ENCODE measurements around the gene UTS2. TPM values are rescaled to one million over a fixed set of nuclear protein-coding genes. Genes with fewer than 3 reads are reported as not detected.
A peak's percentile ranks its signal among the peaks of the same experiment; 100 is the strongest.

The UTS2 gene
- total RNA-seq, 5 donors from 2014 or later (not counting 1 experiment from before 2014, with no cell fraction given) = 0.58 to 11.6 (median 1.3) TPM

- Mint-ChIP-seq H3K4me1 (peaks cover 0 to 3% (median 0%) of the 10 kb centered on the region in 3 donors), H3K4me3 (no peak overlapping the region), H3K27me3 (peaks cover 2 to 4% of the 10 kb centered on the region in 2 donors), H3K27ac (no peak overlapping the region), H3K9me3 (no peaks in the 10 kb centered on the region), H3K36me3 (peaks cover 29% of the 10 kb centered on the region)
- no peak overlapping the region for H3K4me3 ChIP-seq (ENCODE audit: control insufficient read depth in 1 of 2, extremely low read depth in 1 of 2, low read length in 1 of 2)
- no peak for DNase-seq
- ChIA-PET POLR2A (no interaction called here), CTCF (no interaction called here)
- no peaks in the 10 kb centered on the region for H3K27me3 ChIP-seq (replicated peaks in 1 of 2; ENCODE audit: control insufficient read depth in 2 of 2, extremely low read depth in 1 of 2, insufficient read depth in 2 of 2, low read length in 1 of 2)
- ATAC-seq (replicated peaks in 1 of 4) = no peak
- no peak overlapping the region for H3K27ac ChIP-seq (ENCODE audit: low read length)
- H3K36me3 ChIP-seq (ENCODE audit: control insufficient read depth in 2 of 2, extremely low read depth in 1 of 2, insufficient read depth in 1 of 2, low read length in 1 of 2) = peaks cover 0 to 10% of the 10 kb centered on the region in 2 donors
- H3K4me1 ChIP-seq (ENCODE audit: control insufficient read depth in 1 of 2, extremely low read depth in 1 of 2, insufficient read depth in 2 of 2, low read length in 2 of 2) = no peaks in the 10 kb centered on the region
- no peaks in the 10 kb centered on the region for H3K9me3 ChIP-seq
- WGBS (ENCODE audit: insufficient coverage) = 68% methylated on average over 2 of the region's 7 CpGs
Observed at GRCh38 chr1:7846656-7847055, 6.2 kb downstream of the UTS2 start.

- CTCF ChIA-PET = no interaction called here
- no peak overlapping the region for H3K4me3 Mint-ChIP-seq
- Histone ChIP-seq H3K9me3 (no peaks in the 10 kb centered on the region), H3K36me3 (ENCODE audit: control insufficient read depth in 2 of 2, extremely low read depth in 1 of 2, insufficient read depth in 1 of 2, low read length in 1 of 2) (peaks cover 0 to 17% of the 10 kb centered on the region in 2 donors), H3K4me1 (ENCODE audit: control insufficient read depth in 1 of 2, extremely low read depth in 1 of 2, insufficient read depth in 2 of 2, low read length in 2 of 2) (no peaks in the 10 kb centered on the region), H3K27me3 (replicated peaks in 1 of 2; ENCODE audit: control insufficient read depth in 2 of 2, extremely low read depth in 1 of 2, insufficient read depth in 2 of 2, low read length in 1 of 2) (no peaks in the 10 kb centered on the region), H3K4me3 (ENCODE audit: control insufficient read depth in 1 of 2, extremely low read depth in 1 of 2, low read length in 1 of 2) (no peak overlapping the region), H3K27ac (ENCODE audit: low read length) (no peak overlapping the region)
- peaks cover 28% of the 10 kb centered on the region for H3K36me3 Mint-ChIP-seq
- DNase-seq = no peak
- H3K4me1 Mint-ChIP-seq = peaks cover 0 to 3% (median 0%) of the 10 kb centered on the region in 3 donors
- WGBS (ENCODE audit: insufficient coverage) = no CpG with 5 or more reads among the region's 2 CpGs
- no peaks in the 10 kb centered on the region for H3K9me3 Mint-ChIP-seq
- no peak for ATAC-seq (replicated peaks in 1 of 4)
- POLR2A ChIA-PET = interaction anchor here in 1 of 2 donors (0.6 kb wide), 1 partner anchor 897 kb away, joined by 10 read pairs; no protein-coding TSS in a partner anchor
- no peak overlapping the region for H3K27ac Mint-ChIP-seq
- H3K27me3 Mint-ChIP-seq = no peaks in the 10 kb centered on the region
Observed at GRCh38 chr1:7845761-7846160, 7.1 kb downstream of the UTS2 start.

- Histone ChIP-seq H3K27ac (ENCODE audit: low read length) (no peak overlapping the region), H3K27me3 (replicated peaks in 1 of 2; ENCODE audit: control insufficient read depth in 2 of 2, extremely low read depth in 1 of 2, insufficient read depth in 2 of 2, low read length in 1 of 2) (no peaks in the 10 kb centered on the region), H3K4me1 (ENCODE audit: control insufficient read depth in 1 of 2, extremely low read depth in 1 of 2, insufficient read depth in 2 of 2, low read length in 2 of 2) (no peaks in the 10 kb centered on the region), H3K36me3 (ENCODE audit: control insufficient read depth in 2 of 2, extremely low read depth in 1 of 2, insufficient read depth in 1 of 2, low read length in 1 of 2) (peaks cover 0 to 41% of the 10 kb centered on the region in 2 donors), H3K9me3 (no peaks in the 10 kb centered on the region), H3K4me3 (ENCODE audit: control insufficient read depth in 1 of 2, extremely low read depth in 1 of 2, low read length in 1 of 2) (no peak overlapping the region)
- ATAC-seq (replicated peaks in 1 of 4) (no peak), DNase-seq (peak in 1 of 35 experiments; percentile 17)
- H3K27ac Mint-ChIP-seq = no peak overlapping the region
- peaks cover 0 to 3% (median 0%) of the 10 kb centered on the region in 3 donors for H3K4me1 Mint-ChIP-seq
- H3K9me3 Mint-ChIP-seq = peaks cover 4 to 19% (median 11%) of the 10 kb centered on the region in 3 donors
- CTCF ChIA-PET = no interaction called here
- H3K4me3 Mint-ChIP-seq = no peak overlapping the region
- H3K27me3 Mint-ChIP-seq = no peaks in the 10 kb centered on the region
- no CpG with 5 or more reads among the region's 4 CpGs for WGBS (ENCODE audit: insufficient coverage)
- POLR2A ChIA-PET = no interaction called here
- H3K36me3 Mint-ChIP-seq = peaks cover 49% of the 10 kb centered on the region
Observed at GRCh38 chr1:7842517-7842916, 10.3 kb downstream of the UTS2 start.

- Mint-ChIP-seq H3K4me3 (no peak overlapping the region), H3K27me3 (no peaks in the 10 kb centered on the region), H3K36me3 (peaks cover 61% of the 10 kb centered on the region), H3K27ac (no peak overlapping the region), H3K4me1 (peaks cover 0 to 3% (median 0%) of the 10 kb centered on the region in 3 donors), H3K9me3 (peaks cover 4 to 21% (median 11%) of the 10 kb centered on the region in 3 donors)
- H3K36me3 ChIP-seq (ENCODE audit: control insufficient read depth in 2 of 2, extremely low read depth in 1 of 2, insufficient read depth in 1 of 2, low read length in 1 of 2) = peaks cover 0 to 53% of the 10 kb centered on the region in 2 donors
- CTCF ChIA-PET = no interaction called here
- 88% methylated on average over 1 of the region's 3 CpGs for WGBS (ENCODE audit: insufficient coverage)
- DNase-seq (no peak), ATAC-seq (replicated peaks in 1 of 4) (no peak)
- no peaks in the 10 kb centered on the region for H3K9me3 ChIP-seq
- H3K4me3 ChIP-seq (ENCODE audit: control insufficient read depth in 1 of 2, extremely low read depth in 1 of 2, low read length in 1 of 2) = no peak overlapping the region
- POLR2A ChIA-PET = no interaction called here
- H3K27me3 ChIP-seq (replicated peaks in 1 of 2; ENCODE audit: control insufficient read depth in 2 of 2, extremely low read depth in 1 of 2, insufficient read depth in 2 of 2, low read length in 1 of 2) = no peaks in the 10 kb centered on the region
- H3K4me1 ChIP-seq (ENCODE audit: control insufficient read depth in 1 of 2, extremely low read depth in 1 of 2, insufficient read depth in 2 of 2, low read length in 2 of 2) = no peaks in the 10 kb centered on the region
- no peak overlapping the region for H3K27ac ChIP-seq (ENCODE audit: low read length)
Observed at GRCh38 chr1:7839526-7839925, 13.3 kb downstream of the UTS2 start.

- POLR2A ChIA-PET = interaction anchor here in 1 of 2 donors (0.6 kb wide), 1 partner anchor 711 kb away, joined by 4 read pairs; no protein-coding TSS in a partner anchor
- no peak overlapping the region for H3K4me3 Mint-ChIP-seq
Observed at GRCh38 chr1:7838714-7839113, 14.2 kb downstream of the UTS2 start.

DNA sequence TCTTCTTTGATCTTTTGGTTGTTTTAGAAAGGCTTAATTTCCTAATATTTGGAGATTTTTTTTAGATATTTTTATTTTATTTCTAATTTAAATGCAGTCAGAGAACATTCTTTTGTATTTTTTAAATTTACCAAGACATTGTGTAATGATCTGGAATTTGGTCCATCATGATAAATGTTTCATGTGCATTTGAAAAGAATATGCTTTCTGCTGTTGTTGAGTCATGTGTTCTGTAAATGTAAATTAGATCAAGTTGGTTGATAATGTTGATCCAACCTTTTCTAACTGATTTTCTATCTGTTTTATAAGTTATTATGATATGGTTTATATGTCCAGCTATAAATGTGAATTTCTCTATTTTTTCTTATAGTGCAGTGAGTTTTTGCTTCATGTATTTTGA is 19.8 kb downstream of the UTS2 start:
- H3K4me3 ChIP-seq (ENCODE audit: control insufficient read depth in 1 of 2, extremely low read depth in 1 of 2, low read length in 1 of 2) = no peak overlapping the region
- no peak for DNase-seq

More at GRCh38 chr1:7838714-7839113, 14.2 kb downstream of the UTS2 start:
- no peaks in the 10 kb centered on the region for H3K27me3 ChIP-seq (replicated peaks in 1 of 2; ENCODE audit: control insufficient read depth in 2 of 2, extremely low read depth in 1 of 2, insufficient read depth in 2 of 2, low read length in 1 of 2)
- Mint-ChIP-seq H3K9me3 (peaks cover 4 to 21% (median 11%) of the 10 kb centered on the region in 3 donors), H3K4me1 (peaks cover 0 to 3% (median 0%) of the 10 kb centered on the region in 3 donors), H3K36me3 (peaks cover 58% of the 10 kb centered on the region), H3K27ac (no peak overlapping the region), H3K27me3 (no peaks in the 10 kb centered on the region)
- H3K4me1 ChIP-seq (ENCODE audit: control insufficient read depth in 1 of 2, extremely low read depth in 1 of 2, insufficient read depth in 2 of 2, low read length in 2 of 2) = no peaks in the 10 kb centered on the region
- H3K4me3 ChIP-seq (ENCODE audit: control insufficient read depth in 1 of 2, extremely low read depth in 1 of 2, low read length in 1 of 2) = no peak overlapping the region
- H3K9me3 ChIP-seq = no peaks in the 10 kb centered on the region
- peaks cover 0 to 48% of the 10 kb centered on the region in 2 donors for H3K36me3 ChIP-seq (ENCODE audit: control insufficient read depth in 2 of 2, extremely low read depth in 1 of 2, insufficient read depth in 1 of 2, low read length in 1 of 2)
- CTCF ChIA-PET = no interaction called here
- ATAC-seq (replicated peaks in 1 of 4) (no peak), DNase-seq (no peak)
- no CpG with 5 or more reads among the region's 2 CpGs for WGBS (ENCODE audit: insufficient coverage)
- no peak overlapping the region for H3K27ac ChIP-seq (ENCODE audit: low read length)

More for the DNA sequence above, 19.8 kb downstream of the UTS2 start:
- Histone ChIP-seq H3K36me3 (ENCODE audit: control insufficient read depth in 2 of 2, extremely low read depth in 1 of 2, insufficient read depth in 1 of 2, low read length in 1 of 2) (peaks cover 0 to 23% of the 10 kb centered on the region in 2 donors), H3K9me3 (no peaks in the 10 kb centered on the region), H3K4me1 (ENCODE audit: control insufficient read depth in 1 of 2, extremely low read depth in 1 of 2, insufficient read depth in 2 of 2, low read length in 2 of 2) (peaks cover 0 to 4% of the 10 kb centered on the region in 2 experiments), H3K27ac (ENCODE audit: low read length) (no peak overlapping the region), H3K27me3 (replicated peaks in 1 of 2; ENCODE audit: control insufficient read depth in 2 of 2, extremely low read depth in 1 of 2, insufficient read depth in 2 of 2, low read length in 1 of 2) (no peaks in the 10 kb centered on the region)
- no peak for ATAC-seq (replicated peaks in 1 of 4)
- peaks cover 0 to 4% (median 0%) of the 10 kb centered on the region in 3 donors for H3K9me3 Mint-ChIP-seq
- H3K4me3 Mint-ChIP-seq = no peak overlapping the region
- H3K36me3 Mint-ChIP-seq = peaks cover 34% of the 10 kb centered on the region
- ChIA-PET CTCF (no interaction called here), POLR2A (interaction anchor here in 1 of 2 donors (0.6 kb wide), 1 partner anchor 146 kb away, joined by 4 read pairs; no protein-coding TSS in a partner anchor)
- H3K4me1 Mint-ChIP-seq = peaks cover 0 to 15% (median 2%) of the 10 kb centered on the region in 3 donors
- no peak overlapping the region for H3K27ac Mint-ChIP-seq
- H3K27me3 Mint-ChIP-seq = no peaks in the 10 kb centered on the region

Measured in T-cell (primary cell).